Measurements from ENCODE around the gene MRAP.

DNA sequence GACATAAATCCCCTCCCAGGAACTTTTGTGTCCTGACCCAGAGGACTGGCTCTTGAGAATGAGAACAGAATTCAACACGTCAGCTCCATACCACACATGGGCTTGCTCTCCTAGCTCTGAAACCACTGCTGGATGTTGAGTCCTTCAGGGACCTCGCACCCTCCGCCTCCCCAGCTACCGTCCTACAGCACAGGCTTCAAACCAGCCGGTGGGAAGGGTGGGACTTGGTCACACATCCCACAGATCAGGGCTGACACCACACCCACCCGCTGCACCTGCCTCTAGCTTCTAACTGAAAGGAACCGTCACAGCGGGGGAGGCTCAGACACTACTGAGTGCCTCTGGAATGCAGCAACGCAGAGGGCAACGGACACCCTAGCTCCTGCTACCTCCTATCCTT is 24.0 kb downstream of the MRAP start:
- TF ChIP-seq, protein P1, sequence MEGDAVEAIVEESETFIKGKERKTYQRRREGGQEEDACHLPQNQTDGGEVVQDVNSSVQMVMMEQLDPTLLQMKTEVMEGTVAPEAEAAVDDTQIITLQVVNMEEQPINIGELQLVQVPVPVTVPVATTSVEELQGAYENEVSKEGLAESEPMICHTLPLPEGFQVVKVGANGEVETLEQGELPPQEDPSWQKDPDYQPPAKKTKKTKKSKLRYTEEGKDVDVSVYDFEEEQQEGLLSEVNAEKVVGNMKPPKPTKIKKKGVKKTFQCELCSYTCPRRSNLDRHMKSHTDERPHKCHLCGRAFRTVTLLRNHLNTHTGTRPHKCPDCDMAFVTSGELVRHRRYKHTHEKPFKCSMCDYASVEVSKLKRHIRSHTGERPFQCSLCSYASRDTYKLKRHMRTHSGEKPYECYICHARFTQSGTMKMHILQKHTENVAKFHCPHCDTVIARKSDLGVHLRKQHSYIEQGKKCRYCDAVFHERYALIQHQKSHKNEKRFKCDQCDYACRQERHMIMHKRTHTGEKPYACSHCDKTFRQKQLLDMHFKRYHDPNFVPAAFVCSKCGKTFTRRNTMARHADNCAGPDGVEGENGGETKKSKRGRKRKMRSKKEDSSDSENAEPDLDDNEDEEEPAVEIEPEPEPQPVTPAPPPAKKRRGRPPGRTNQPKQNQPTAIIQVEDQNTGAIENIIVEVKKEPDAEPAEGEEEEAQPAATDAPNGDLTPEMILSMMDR (IDR thresholded peaks at IDR 0.05) = no peak
- TF ChIP-seq POLR2A (IDR thresholded peaks at IDR 0.05) = no peak
